Skeletal muscle satellite cell (primary cell): ENCODE data around the gene KIF25.

ENCODE experiments used
- H3K27me3 ChIP-seq: 2 replicates; pipeline ENCODE4 v1.7.0; 2013; ENCODE audit warnings: low read length; ENCODE audit not compliant: control insufficient read depth, insufficient read depth
- H3K36me3 ChIP-seq: 2 replicates; pipeline ENCODE4 v1.7.0; 2013; ENCODE audit warnings: mild to moderate bottlenecking, control low read depth, low read length; ENCODE audit not compliant: insufficient read depth
- H3K4me1 ChIP-seq: 2 replicates; pipeline ENCODE4 v1.7.0; 2013; ENCODE audit warnings: low read length; ENCODE audit not compliant: control insufficient read depth, insufficient read depth
- H3K4me2 ChIP-seq: 2 replicates; pipeline ENCODE4 v1.7.0; 2013; ENCODE audit warnings: mild to moderate bottlenecking, low read length
- H3K4me3 ChIP-seq: 2 replicates; pipeline ENCODE4 v1.7.0; 2013; ENCODE audit warnings: low read length
- H3K9ac ChIP-seq: 2 replicates; pipeline ENCODE4 v1.7.0; 2013; ENCODE audit warnings: mild to moderate bottlenecking, low read depth, low read length, moderate library complexity
- H3K9me3 ChIP-seq: replicated peaks from 2 replicates; pipeline ENCODE4 v1.7.0; 2013; ENCODE audit warnings: mild to moderate bottlenecking, control low read depth, low read length

Gene KIF25

GRCh38 chr6:168025831-168026710, 28.6 kb downstream of the KIF25 start:
- H3K4me3 ChIP-seq = no peak overlapping the region
- no peak overlapping the region for H3K4me2 ChIP-seq
- no peaks in the 10 kb centered on the region for H3K9me3 ChIP-seq
- peaks cover 3% of the 10 kb centered on the region for H3K27me3 ChIP-seq
- no peaks in the 10 kb centered on the region for H3K36me3 ChIP-seq
- no peak overlapping the region for H3K9ac ChIP-seq
- H3K4me1 ChIP-seq = no peaks in the 10 kb centered on the region

- no peaks in the 10 kb centered on the region for H3K4me1 ChIP-seq
- peaks cover 3% of the 10 kb centered on the region for H3K27me3 ChIP-seq
- no peak overlapping the region for H3K9ac ChIP-seq
- no peaks in the 10 kb centered on the region for H3K9me3 ChIP-seq
- H3K4me3 ChIP-seq = no peak overlapping the region
- no peaks in the 10 kb centered on the region for H3K36me3 ChIP-seq
- H3K4me2 ChIP-seq = no peak overlapping the region
Measured at GRCh38 chr6:168026925-168027324, 29.5 kb downstream of the KIF25 start.

GRCh38 chr6:168027521-168027920, 30.1 kb downstream of the KIF25 start:
- H3K36me3 ChIP-seq = no peaks in the 10 kb centered on the region
- H3K9me3 ChIP-seq = no peaks in the 10 kb centered on the region
- no peak overlapping the region for H3K4me2 ChIP-seq
- H3K4me1 ChIP-seq = no peaks in the 10 kb centered on the region
- H3K9ac ChIP-seq = no peak overlapping the region
- H3K4me3 ChIP-seq = no peak overlapping the region
- H3K27me3 ChIP-seq = peaks cover 3% of the 10 kb centered on the region

- H3K36me3 ChIP-seq = no peaks in the 10 kb centered on the region
- H3K9ac ChIP-seq = no peak overlapping the region
- H3K27me3 ChIP-seq = peaks cover 3% of the 10 kb centered on the region
- H3K4me2 ChIP-seq = no peak overlapping the region
- no peak overlapping the region for H3K4me3 ChIP-seq
- H3K4me1 ChIP-seq = no peaks in the 10 kb centered on the region
- no peaks in the 10 kb centered on the region for H3K9me3 ChIP-seq
Measured at GRCh38 chr6:168028181-168028580, 30.7 kb downstream of the KIF25 start.

- Histone ChIP-seq H3K4me1 (no peaks in the 10 kb centered on the region), H3K4me3 (no peak overlapping the region), H3K9ac (no peak overlapping the region), H3K9me3 (no peaks in the 10 kb centered on the region), H3K27me3 (peaks cover 3% of the 10 kb centered on the region), H3K36me3 (no peaks in the 10 kb centered on the region), H3K4me2 (no peak overlapping the region)
Measured at GRCh38 chr6:168029459-168030217, 32.2 kb downstream of the KIF25 start.

- no peak overlapping the region for H3K4me3 ChIP-seq
- H3K9me3 ChIP-seq = no peaks in the 10 kb centered on the region
- H3K27me3 ChIP-seq = peaks cover 3% of the 10 kb centered on the region
- no peak overlapping the region for H3K9ac ChIP-seq
- H3K4me1 ChIP-seq = no peaks in the 10 kb centered on the region
- H3K36me3 ChIP-seq = no peaks in the 10 kb centered on the region
- H3K4me2 ChIP-seq = no peak overlapping the region
Measured at GRCh38 chr6:168030218-168030746, 32.8 kb downstream of the KIF25 start.

GRCh38 chr6:168030908-168031307, 33.4 kb downstream of the KIF25 start:
- Histone ChIP-seq H3K4me1 (peaks cover 6% of the 10 kb centered on the region), H3K4me2 (no peak overlapping the region), H3K9me3 (no peaks in the 10 kb centered on the region), H3K36me3 (no peaks in the 10 kb centered on the region), H3K4me3 (no peak overlapping the region), H3K27me3 (peaks cover 3% of the 10 kb centered on the region), H3K9ac (no peak overlapping the region)

- no peaks in the 10 kb centered on the region for H3K9me3 ChIP-seq
- H3K4me2 ChIP-seq = no peak overlapping the region
- H3K27me3 ChIP-seq = peaks cover 3% of the 10 kb centered on the region
- H3K4me1 ChIP-seq = peaks cover 11% of the 10 kb centered on the region
- no peak overlapping the region for H3K9ac ChIP-seq
- no peaks in the 10 kb centered on the region for H3K36me3 ChIP-seq
- no peak overlapping the region for H3K4me3 ChIP-seq
Measured at GRCh38 chr6:168031411-168031971, 34.0 kb downstream of the KIF25 start.

GRCh38 chr6:168032005-168032760, 34.7 kb downstream of the KIF25 start:
- H3K4me2 ChIP-seq = no peak overlapping the region
- H3K9me3 ChIP-seq = no peaks in the 10 kb centered on the region
- H3K4me1 ChIP-seq = peaks cover 11% of the 10 kb centered on the region
- H3K9ac ChIP-seq = no peak overlapping the region
- H3K4me3 ChIP-seq = no peak overlapping the region
- H3K36me3 ChIP-seq = no peaks in the 10 kb centered on the region
- no peaks in the 10 kb centered on the region for H3K27me3 ChIP-seq

GRCh38 chr6:168033791-168034190, 36.3 kb downstream of the KIF25 start:
- no peaks in the 10 kb centered on the region for H3K36me3 ChIP-seq
- H3K4me1 ChIP-seq = peaks cover 11% of the 10 kb centered on the region
- no peak overlapping the region for H3K9ac ChIP-seq
- H3K4me3 ChIP-seq = no peak overlapping the region
- H3K9me3 ChIP-seq = no peaks in the 10 kb centered on the region
- no peak overlapping the region for H3K4me2 ChIP-seq
- no peaks in the 10 kb centered on the region for H3K27me3 ChIP-seq

GRCh38 chr6:168034537-168034936, 37.1 kb downstream of the KIF25 start:
- Histone ChIP-seq H3K9me3 (peaks cover 3% of the 10 kb centered on the region), H3K4me1 (peaks cover 11% of the 10 kb centered on the region), H3K27me3 (no peaks in the 10 kb centered on the region), H3K9ac (no peak overlapping the region), H3K36me3 (no peaks in the 10 kb centered on the region), H3K4me2 (no peak overlapping the region), H3K4me3 (no peak overlapping the region)
